Endometrial microvascular endothelial cells (primary cell): ENCODE data around the gene CXCR1. TPM values are rescaled to one million over a fixed set of nuclear protein-coding genes. Genes with fewer than 3 reads are reported as not detected.
"Not testable (repeated sequence)": the region's sequence is repeated elsewhere in the genome, so short reads cannot be mapped to it uniquely, and the experiment has no call there.

ENCODE experiments used
- in situ Hi-C: cut with HindIII; loops from 2 replicates; pipeline ENCODE4 v1.10.0; 2017; ENCODE audit warnings: low sequenced_read_pairs, low pct_unique_long_range_greater_than_20kb; ENCODE audit errors: inconsistent ontology term
- total RNA-seq: library from RNA; depleted of rRNA; stranded (reverse); fragments of >200 nt; gene quantifications from one replicate; pipeline ENCODE4 v1.2.3, GENCODE V29; 2015; ENCODE audit errors: inconsistent ontology term

The CXCR1 gene
- total RNA-seq = not detected

- in situ Hi-C loops = no loop called here
Measured at GRCh38 chr2:218166791-218167190, at the start of gene CXCR1. Gene CXCR1, minus strand, starts transcription at chr2:218166962. Its CDS starts 1,751 bp downstream, at chr2:218165211.

DNA sequence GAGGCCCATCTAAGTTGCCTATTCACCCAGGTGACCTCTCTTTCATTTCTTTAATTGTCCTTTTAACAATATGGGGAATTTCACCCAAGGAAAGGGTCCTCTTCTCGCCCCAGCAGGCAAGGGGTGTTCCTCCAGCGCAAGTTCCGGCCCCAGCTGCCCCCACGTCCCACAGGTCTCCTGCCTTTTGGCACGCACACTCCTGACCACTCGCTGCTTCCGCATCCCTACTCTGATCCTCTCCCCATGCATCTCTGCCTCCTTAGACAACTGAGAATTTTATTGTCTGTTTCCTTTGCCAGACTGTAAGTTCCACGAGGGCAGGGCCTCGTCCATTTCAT is 49.5 kb upstream of the CXCR1 start:
- in situ Hi-C loops = no loop called here

DNA sequence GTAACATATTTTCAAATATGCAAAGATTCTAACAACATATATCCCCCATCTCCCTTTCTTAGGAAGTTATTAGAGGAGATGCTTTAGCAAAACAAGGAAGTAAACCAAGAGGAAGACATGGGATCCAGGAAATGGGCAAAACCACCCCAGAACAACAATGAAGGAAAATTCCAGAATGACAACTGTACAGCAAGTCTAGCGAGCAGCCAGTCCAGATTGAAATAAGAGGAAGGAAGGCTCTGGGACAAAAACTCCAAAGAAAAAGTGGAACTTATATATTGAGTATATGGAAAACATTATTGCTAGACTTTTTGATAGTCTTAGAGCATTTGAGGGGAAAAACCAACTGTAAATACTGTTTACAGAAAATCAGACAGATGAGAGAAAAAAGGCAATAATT is 47.4 kb upstream of the CXCR1 start:
- in situ Hi-C loops = no loop called here

- in situ Hi-C loops = no loop called here
Measured at GRCh38 chr2:218209078-218209477, 42.3 kb upstream of the CXCR1 start.

- in situ Hi-C loops = no loop called here
Measured at GRCh38 chr2:218202266-218202665, 35.5 kb upstream of the CXCR1 start.

- in situ Hi-C loops = no loop called here
Measured at GRCh38 chr2:218196974-218197373, 30.2 kb upstream of the CXCR1 start.

GRCh38 chr2:218194880-218195279 is 28.1 kb upstream of the CXCR1 start:
- in situ Hi-C loops = no loop called here

DNA sequence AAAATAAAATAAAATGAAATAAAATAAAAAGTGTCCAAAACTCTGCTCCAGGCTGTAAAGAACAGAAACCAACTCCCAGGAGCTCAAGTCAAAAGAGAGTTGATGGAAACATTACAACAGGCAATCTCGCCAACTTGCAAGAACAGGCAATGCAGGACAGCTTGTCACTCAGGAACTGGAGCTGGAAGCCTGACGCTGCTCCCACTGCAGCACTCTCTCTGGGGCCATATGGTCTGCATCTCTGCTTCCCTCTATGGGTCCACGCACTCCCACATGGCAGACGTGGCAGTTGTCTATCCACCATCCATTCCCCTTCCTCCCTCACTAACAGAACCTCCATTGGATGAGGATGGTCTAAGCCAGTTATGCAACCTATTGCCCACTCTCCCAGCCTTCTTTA is 26.9 kb upstream of the CXCR1 start:
- in situ Hi-C loops = no loop called here

GRCh38 chr2:218192902-218193430 is 26.2 kb upstream of the CXCR1 start:
- in situ Hi-C loops = no loop called here

DNA sequence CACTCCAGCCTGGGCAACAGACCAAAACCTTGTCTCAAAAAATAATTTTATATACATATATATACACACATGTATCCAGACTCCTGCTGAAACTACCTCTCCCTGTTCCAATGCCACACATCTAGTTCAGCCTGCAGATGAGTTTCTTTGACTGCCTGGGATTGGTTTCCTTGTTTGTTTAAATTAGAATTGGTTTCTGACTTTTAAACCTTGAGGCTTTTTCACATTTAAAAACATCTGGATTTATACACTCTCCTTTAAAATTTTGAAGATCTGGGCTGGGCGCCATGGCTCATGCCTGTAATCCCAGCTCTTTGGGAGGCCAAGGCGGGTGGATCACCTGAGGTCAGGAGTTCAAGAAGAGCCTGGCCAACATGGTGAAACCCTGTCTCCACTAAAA is 21.8 kb upstream of the CXCR1 start:
- in situ Hi-C loops = no loop called here

- in situ Hi-C loops = no loop called here
Measured at GRCh38 chr2:218187296-218188015, 20.7 kb upstream of the CXCR1 start.

- in situ Hi-C loops = no loop called here
Measured at GRCh38 chr2:218186876-218187275, 20.1 kb upstream of the CXCR1 start.

DNA sequence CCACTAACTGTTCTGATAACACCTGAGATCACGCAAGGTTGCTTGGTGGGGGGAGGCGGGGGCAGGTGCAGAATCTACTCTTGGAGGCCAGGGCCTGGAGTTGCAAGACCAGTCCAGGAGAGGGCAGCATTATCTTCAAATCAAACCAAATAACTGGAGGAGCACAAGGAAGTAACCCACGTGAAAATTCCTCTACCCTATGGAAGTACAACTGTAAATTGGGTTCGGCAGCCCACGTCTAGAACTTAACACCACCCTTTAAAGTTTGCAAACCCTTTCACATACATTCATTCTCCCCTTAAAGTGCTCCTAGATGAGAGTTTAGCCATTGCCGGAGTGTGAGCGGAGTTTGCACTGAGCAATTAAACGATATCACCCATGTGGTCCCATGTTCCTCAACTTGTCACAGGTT is 19.6 kb upstream of the CXCR1 start:
- in situ Hi-C loops = no loop called here

GRCh38 chr2:218184331-218184730 is 17.6 kb upstream of the CXCR1 start:
- in situ Hi-C loops = no loop called here

DNA sequence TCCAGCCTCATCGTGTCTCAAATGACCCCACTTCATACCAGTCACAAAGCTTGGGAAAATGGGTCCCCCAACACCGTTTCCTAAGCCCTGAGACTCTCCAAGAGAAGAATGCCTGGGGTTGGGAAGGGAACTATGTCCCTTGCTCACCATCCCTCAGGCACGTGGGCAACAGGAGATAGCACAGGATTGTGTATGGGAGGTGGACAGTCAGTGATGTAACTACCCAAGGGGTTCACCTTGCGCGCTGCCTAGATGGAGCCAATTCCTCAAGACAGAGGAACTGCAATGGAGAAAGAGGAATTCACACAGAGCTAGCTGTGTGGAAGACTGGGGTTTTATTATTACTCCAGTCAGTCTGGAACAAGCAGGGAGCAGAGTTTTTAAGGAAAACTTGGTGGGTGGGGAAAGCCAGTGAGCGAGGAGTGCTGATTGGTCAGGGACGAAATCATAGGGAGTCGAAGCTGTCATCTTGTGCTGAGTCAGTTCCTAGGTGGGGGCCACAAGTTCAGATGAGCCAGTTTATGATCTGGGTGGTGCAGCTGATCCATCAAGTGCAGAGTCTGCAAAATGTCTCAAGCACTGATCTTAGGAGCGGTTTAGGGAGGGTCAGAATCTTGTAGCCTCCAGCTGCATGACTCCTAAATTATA is 13.8 kb upstream of the CXCR1 start:
- in situ Hi-C loops = no loop called here

DNA sequence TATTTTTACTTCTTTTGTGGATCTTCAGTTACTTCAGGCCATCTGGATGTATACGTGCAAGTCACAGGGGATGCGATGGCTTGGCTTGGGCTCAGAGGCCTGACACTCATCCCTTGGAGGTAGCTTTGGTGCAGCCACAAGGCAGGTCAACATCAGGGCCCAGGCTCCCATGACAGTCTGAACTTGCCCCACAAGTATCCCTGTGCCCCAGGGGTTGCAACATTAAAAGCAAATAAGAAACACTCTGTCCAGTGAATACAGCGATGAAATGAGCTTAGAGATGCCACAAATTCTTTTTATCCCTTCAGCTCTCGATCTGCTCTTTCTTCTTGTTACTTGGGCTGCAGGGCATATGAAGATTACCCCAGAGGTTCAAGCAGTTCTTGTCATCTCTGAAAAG is 13.0 kb upstream of the CXCR1 start:
- in situ Hi-C loops = no loop called here

GRCh38 chr2:218172845-218173244 is 6.1 kb upstream of the CXCR1 start:
- in situ Hi-C loops = no loop called here

GRCh38 chr2:218171744-218172143 is 5.0 kb upstream of the CXCR1 start:
- in situ Hi-C loops = not testable (repeated sequence)

DNA sequence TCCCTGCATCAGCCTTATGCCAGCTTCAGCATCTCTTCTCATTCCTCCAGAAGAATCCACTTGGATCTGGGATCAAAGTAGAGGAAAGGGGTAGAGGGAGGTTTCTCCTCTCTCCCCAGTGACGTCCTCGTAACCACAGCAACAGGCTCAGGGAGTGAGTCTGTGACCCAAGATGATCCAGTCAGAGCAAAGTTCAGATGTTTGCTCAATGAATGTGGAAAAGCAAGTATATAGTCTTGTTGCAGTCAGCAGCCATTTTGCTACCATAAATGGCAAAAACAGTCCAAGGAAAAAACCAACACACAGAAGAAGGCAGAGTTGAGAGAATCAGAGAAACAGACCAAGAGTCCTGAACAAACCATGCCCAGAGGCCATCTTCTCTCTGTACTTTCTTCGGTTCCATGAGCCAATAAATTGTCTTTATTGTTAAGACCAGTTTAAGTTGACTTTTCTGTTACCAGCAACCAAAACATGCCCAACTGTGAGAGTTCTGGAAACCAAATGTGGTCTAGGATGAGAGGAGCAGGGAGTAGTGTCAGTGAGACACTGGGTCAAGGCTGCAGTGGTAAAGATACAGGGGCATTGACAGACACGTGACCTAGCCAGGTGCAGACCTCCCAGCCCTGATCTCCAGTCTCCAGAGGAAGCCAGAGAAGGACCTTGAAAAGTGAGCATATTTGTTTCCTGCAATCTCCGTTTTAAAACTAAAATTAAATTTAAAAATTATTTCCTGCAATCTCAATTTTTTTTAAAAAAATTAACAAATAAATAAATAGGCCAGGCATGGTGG is 3.2 kb upstream of the CXCR1 start:
- in situ Hi-C loops = no loop called here
